NCI-H187 (cell line): Measurements from ENCODE around the gene C17orf100.

Source experiments
- DNase-seq, 2 experiments: peaks; one replicate each; lab custom pipeline; 2025; lab: John Stamatoyannopoulos, UW

The C17orf100 gene

GRCh38 chr17:6669479-6670212 lies 18.1 kb downstream of the C17orf100 start:
- no peak for DNase-seq

GRCh38 chr17:6670571-6670970 lies 19.0 kb downstream of the C17orf100 start:
- no peak for DNase-seq

DNA sequence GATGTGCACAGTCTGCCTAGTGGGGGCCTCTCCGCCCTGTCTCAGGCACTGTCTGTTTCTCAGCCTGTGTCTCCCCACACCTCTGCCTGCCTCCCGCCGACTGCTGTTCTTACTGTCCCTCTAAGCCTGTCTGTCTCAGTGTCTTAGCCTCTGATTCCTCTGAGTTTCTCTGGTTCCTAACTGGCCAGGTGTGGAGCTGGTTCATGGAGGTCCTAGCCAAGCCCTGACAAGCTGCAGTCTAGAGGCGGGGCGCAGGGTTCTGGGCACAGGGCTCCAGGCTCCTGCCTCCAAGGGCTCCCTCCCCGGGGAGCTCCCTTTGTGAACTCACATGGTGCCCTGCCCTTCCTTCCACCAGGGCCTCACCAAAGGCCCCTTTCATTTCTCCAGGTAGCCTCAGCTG lies 19.4 kb downstream of the C17orf100 start:
- no peak for DNase-seq

GRCh38 chr17:6671431-6671830 lies 19.9 kb downstream of the C17orf100 start:
- no peak for DNase-seq

- DNase-seq: no peak
Observed at GRCh38 chr17:6674586-6674985, 23.0 kb downstream of the C17orf100 start.

DNA sequence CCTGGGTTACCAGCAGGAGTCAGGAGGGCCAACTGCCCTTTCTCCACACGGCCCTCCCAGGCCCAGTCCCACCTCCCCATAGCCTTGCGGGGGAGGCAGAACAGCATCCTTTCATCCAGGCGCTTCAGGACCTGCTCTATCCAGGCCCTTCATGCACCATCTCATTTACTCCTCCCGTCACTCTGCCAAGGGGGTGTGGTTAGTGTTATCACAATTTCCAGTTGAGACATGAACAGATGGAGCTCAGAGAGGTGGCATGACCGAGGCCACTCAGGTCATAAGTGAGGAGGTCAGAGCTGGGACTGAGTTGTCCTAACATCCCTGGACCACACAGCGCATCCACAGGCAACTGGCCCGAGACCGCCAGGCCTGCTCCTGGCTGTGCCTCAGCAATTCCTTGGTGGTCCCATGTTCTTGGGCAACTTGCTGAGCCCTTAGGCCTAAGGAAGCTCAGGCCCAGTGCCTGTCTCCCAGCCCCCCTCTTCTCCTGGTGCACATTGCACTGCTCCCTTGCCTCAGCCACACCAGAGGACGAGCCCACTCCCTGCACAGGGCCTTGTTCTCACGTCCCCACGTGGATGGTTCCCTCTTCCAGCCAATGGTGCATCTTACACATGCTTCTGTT lies 23.8 kb downstream of the C17orf100 start:
- no peak for DNase-seq

GRCh38 chr17:6676802-6677157 lies 25.2 kb downstream of the C17orf100 start:
- no peak for DNase-seq

DNA sequence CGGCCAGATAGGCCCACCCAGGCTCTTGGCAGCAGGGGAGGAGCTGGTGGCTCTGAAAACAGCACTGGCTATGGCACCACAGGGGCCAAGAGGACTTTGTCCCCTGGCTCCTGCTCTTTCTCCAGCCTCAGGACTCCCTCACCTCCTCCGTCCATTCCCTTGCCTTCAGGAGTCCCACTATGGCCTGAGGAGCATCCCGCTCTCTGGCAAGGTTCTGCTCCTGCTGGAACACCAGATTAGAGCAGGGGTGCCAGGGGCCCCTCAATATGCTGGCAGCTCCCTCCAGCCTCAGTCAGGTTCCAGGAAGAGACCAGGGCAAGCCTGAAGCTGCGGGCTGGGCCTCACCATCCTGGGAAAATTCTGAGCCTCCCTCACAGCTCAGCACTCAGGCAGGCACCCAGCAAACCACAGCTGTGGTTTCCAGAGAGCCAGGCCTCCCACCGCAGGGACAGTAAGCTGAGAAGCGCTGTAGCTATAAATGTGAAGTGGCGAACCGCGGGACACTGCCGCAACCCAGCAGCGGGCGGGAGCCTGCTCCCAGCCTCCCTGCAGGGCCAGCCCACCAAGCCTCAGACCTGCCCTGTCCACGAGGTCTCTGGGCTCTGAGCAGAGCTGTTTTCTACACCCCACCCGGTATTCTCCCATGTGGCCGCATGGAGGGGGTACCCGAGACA lies 25.7 kb downstream of the C17orf100 start:
- no peak for DNase-seq

DNA sequence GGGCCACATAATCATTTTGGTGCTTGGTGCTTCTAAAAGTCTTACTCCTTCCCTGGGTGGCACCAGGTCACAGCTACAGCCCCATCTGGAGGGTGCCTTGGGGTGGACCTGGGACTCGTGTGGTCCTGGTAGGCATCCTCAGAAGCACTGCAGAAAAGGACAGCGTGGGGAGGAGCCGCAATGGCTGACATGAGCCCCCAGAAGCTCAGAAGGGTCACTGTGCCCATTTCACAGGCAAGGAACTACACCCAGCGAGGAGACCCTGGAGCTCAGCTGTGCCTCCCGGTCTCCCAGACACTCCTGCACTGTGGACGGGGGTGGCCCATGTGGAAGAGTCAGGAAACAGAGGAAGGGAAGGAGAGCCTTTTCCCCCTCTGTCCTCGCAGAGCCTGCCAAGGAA lies 26.4 kb downstream of the C17orf100 start:
- no peak for DNase-seq

DNA sequence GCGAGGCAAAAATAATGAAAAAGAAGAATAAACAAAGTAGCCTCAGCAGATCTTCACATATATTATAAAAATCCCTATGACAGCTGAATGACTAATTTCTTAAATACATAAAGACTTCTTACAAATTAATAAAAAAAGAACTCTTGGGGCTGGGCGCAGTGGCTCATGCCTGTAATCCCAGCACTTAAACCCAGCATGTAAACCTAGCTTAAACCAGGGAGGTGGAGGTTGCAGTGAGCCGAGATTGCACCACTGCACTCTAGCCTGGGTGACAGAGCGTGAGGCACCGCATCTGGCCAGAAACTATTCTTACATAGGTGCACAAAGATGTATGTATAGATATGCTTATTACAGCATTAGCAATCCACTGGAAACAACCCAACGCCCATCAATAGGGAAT lies 27.7 kb downstream of the C17orf100 start:
- no peak for DNase-seq

- no peak for DNase-seq
Observed at GRCh38 chr17:6681176-6681575, 29.6 kb downstream of the C17orf100 start.

GRCh38 chr17:6681671-6682070 lies 30.1 kb downstream of the C17orf100 start:
- no peak for DNase-seq

- no peak for DNase-seq
Observed at GRCh38 chr17:6682339-6682738, 30.8 kb downstream of the C17orf100 start.

DNA sequence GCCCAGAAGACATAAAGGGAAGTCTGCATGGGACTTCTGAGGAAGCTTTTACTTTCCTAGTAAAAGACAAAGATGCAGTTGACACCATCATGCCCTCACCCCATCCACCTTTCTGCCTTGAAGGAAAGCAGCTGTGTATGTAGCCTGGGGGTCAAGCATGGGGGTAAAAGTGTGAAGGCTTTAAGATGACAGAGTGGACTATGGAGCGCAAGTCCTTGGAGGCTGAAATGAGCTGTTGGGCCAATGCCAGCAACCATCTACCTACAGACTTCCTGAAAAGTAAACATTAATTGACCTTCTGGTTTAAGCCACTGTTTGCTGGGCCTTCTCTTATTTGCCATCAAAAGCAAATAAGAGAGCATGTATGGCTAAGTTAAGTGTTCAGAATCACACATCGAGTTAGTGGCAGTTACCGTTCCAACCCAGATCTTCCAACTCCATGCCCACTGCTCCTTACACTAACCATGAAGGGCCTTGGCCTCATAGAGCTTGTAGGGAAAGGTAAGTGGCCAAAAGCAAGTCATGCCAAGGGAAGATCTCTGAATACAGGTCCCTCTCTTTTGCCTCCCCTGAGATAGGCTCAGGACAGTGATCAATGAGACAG lies 31.6 kb downstream of the C17orf100 start:
- DNase-seq: no peak

DNA sequence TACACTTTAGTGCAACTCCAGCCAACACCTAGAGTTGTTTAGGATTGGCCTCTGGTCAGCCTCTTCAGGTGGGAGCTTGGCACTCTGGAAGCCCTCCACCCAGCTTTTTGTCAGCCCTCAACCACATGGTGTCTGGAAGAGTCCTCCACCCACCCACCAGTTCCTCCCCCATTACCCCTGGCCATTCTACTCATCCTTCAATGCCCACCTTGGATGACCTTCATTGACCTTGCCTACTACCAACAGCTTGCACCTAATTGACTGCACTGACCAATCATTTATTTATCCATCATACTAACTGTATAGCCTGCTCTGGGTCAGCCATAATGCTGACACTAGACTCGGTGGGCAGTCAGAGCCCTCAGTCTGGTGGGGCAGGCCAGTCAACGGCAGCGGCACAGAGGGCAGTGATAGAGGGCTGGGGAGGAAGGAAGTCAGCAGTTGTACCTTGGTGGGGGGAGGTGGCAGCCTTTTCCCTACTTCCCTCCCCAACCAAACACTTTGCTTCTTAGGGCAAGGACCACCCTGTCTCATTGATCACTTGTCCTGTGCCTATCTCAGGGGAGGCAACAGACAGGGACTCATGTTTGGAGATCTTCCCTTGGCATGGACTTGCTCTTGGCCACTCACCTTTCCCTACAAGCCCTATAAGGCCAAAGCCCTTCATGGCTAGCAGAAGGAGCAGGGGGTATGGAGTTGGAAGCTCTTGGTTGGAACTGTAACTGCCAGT lies 32.3 kb downstream of the C17orf100 start:
- DNase-seq: no peak

DNA sequence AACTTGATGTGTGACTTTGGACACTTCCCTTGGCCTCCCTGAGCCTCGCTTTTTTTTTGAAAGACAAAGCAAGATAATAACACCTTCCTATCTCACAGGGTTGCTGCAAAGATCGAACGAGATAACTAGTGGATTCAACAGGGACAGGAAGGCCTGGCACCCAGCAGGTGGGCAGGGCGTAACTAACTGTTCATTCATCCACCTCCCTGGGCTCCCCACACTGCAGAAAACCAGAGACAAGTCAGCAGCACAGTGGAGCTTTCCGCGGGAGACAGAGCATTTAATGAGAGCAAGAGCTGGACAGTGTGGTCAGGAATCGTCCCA lies 32.9 kb downstream of the C17orf100 start:
- DNase-seq: no peak

DNA sequence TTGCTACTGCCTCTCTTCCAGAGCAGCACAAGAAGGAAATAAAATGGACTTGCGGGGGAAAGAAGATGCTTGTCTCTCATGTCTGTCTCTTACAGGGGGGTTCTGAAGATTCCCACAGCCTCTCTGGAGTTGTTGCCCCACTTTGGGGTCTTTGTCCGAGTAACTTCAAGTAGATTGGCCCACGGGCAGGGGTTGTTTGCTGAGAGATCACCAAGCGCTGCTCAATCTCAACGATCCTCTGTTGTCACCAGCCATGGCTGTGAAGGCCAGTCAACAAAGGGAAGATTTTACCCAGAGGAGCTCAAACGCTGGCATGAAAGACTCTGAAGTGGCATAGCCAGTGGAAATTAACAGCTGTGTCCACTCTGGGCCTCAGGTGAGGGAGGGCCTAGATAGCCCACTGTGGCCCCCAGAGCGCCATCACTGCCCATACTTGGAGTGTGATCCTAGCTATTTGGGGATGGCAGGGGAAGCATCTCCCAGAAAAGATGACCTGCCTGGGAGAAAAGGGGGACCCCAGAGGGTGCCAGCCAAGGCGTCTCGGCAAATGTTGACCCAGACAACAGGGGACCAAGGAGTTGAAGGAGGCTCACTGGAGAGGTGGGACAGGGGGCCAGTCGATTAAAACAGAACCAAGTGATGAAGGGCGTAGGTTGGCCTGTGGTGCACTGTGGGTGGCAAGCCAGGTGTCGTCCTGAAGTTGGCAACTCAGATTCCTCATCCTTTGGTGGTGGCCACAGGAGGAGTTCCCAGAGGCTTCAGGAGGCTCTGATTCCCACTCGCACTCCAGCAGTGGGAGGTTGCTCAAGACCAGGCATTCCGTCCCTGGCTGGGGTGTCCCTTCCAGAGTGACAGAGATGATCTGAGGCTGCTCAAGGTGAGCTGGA lies 33.6 kb downstream of the C17orf100 start:
- no peak for DNase-seq

DNA sequence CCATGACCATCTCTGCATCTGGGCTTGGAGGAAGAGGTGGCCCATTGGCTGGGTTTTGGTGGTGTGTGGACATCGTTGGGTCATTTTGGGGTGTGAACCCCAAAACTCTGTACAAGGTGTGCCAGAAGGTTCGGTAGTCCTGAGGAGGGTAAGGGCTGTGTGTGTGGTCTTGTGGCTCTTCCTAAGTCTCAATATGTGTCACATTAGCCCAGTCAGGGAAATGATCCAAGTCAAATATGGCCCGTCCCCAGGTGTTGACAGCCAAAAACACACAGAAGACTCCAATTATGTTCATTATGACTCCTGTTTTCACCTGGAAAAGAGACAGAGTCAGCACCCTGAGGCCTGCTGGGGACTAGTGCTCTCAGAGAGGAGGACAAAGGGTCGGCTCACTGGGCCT lies 34.5 kb downstream of the C17orf100 start:
- no peak for DNase-seq

- no peak for DNase-seq
Observed at GRCh38 chr17:6688944-6689343, 37.4 kb downstream of the C17orf100 start.

DNA sequence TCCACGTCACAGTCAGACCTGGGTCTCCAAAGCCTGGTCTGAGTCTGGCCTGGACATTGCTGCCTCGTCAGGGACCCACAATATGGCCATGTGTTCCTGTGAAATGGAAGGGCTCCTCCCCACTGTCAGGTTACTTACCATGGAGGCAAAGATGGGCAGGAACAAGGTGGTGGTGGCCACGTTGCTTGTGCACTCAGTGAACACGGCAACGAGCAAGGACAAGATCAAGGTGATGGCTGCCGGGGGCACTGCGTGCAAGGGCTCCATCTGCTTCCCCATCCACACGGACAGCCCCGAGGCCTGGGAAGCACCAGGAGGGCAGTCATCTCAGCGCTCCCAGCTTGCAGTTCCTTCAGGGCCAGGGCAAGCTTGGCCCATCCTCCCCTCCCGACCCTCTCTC lies 39.1 kb downstream of the C17orf100 start:
- no peak for DNase-seq

- DNase-seq: no peak
Observed at GRCh38 chr17:6691546-6691945, 40.0 kb downstream of the C17orf100 start.
